ENCODE measurements around the gene PRPH. TPM values are rescaled to one million over a fixed set of nuclear protein-coding genes. Genes with fewer than 3 reads are reported as not detected.

The PRPH gene
- total and polyA plus RNA-seq, 2 of the 8 experiments (the other 6 are each of a cell fraction or from before 2014, with no cell fraction given): 0.79 to 1.4 TPM

GRCh38 chr12:49342066-49342913 is 47.3 kb downstream of the PRPH start (continued):
- TF ChIP-seq HDAC2 (IDR thresholded peaks at IDR 0.05; ENCODE audit: borderline replicate concordance in 1 of 2, low read depth in 2 of 2, low read length in 2 of 2): 0 out of 4 replicates have a peak, but pooled peaks have one; percentile 34 to 83
- TF ChIP-seq YY1 (IDR thresholded peaks at IDR 0.05; ENCODE audit: low read depth, low read length): peak; percentile 25; the same call in 1 of the 2 replicates

Measured in H1 (cell line).